ENCODE results near the gene UBAP1.
"Not testable (repeated sequence)": the region's sequence is repeated elsewhere in the genome, so short reads cannot be mapped to it uniquely, and the experiment has no call there.

The UBAP1 gene

DNA sequence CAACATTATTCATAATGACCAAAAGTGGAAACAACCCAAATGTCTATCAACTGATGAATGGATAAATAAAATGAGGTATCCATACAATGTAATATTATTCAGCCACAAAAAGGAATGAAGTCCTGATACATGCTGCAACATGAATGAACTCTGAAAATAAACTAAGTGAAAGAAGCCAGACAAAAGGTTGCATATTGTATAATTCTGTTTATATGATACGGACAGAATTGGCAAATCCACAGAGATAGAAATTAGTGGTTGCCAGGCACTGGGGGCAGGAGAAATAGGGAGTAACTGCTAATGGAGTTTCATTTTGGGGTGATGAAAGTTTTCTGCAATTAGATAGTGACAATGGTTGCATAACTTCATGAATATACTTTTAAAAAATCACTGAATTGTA lies 103.3 kb downstream of the UBAP1 start:
- no peak for FAIRE-seq
- DNase-seq (ENCODE audit: insufficient read length, low spot score), result no peak
- TF ChIP-seq POLR2A (IDR thresholded peaks at IDR 0.05; ENCODE audit: low read depth, low read length), result no peak

DNA sequence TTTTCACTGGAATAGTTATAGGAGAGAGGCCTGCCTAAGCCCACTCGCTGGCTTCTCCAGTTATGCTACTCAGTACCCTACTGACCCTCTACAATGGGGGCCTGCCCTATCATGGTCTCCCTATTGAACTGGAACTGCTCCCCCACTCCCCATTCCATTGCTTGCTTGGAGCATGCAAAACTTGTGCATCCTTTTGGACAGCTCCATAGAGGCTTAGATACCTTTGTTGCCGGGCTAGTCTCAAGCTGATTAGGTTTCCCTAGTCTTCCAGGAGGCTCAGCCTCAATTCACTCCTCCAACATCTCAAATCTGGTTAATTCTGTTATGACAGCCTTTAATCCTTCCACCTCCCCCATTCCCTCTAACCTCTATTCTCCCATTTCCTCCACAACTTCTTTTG lies 110.3 kb downstream of the UBAP1 start:
- no peak for FAIRE-seq
- no peak for DNase-seq (ENCODE audit: insufficient read length, low spot score)
- no peak for TF ChIP-seq POLR2A (IDR thresholded peaks at IDR 0.05; ENCODE audit: low read depth, low read length)

DNA sequence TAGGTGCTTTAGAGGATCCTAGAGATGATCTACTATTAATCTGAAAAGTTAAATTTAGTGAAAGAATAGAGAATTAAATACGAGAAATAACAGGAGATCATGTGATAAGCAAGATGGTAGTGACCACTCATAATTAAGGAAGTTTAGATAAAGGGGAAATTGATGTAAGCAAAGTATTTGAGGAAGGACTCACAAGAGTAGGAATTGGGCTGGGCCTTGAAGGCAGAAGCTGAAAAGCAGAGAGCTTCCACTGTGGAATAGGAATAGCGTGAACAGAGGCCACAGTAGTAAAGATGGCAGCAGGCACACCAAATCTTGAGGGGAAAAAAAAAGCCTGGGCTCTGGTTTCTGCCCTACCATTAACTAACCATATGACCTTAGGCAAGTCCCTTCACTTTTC lies 112.2 kb downstream of the UBAP1 start:
- FAIRE-seq (no peak), DNase-seq (ENCODE audit: insufficient read length, low spot score) (no peak)
- TF ChIP-seq POLR2A (IDR thresholded peaks at IDR 0.05; ENCODE audit: low read depth, low read length), result no peak

DNA sequence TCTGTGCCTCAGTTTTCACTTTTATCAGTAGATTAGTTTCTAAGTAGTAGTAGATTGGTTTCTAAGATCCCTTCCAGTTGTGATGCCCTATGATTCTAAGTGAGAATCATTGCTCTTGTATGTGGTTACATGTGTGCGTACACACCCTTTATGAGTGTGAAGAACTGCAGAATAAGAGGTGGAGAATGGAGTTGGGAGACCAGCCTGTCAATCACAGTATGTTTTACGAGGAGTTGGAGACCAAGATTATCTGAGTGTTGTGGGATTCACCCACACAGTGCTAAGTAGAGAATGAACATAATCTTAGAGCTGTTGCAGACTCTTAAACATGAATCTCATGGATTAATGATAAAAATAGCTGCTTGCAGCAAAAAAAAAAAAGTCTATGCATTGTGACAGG lies 112.6 kb downstream of the UBAP1 start:
- TF ChIP-seq POLR2A (IDR thresholded peaks at IDR 0.05; ENCODE audit: low read depth, low read length), result no peak
- FAIRE-seq, result no peak
- DNase-seq (ENCODE audit: insufficient read length, low spot score), result no peak

DNA sequence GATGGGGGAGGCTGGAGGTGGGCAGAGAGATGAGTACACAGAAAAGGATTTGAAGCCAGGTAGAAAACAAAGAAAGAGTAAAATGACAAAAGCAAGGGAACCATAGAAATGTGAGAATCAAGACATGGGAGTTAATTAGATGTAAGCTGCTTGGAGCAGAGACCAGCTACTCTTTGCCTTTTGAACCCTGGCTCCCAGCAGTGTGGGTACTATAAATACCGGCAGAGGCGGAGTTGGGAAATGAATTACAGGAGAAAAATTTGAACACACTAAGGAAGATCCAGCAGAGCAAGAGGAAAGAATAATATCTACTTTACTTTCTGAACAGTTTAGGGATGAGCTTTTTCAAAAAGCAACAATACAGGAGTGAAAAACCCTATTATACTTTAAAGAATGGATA lies 113.7 kb downstream of the UBAP1 start:
- DNase-seq (ENCODE audit: insufficient read length, low spot score) (no peak), FAIRE-seq (no peak)
- TF ChIP-seq POLR2A (IDR thresholded peaks at IDR 0.05; ENCODE audit: low read depth, low read length), result no peak

DNA sequence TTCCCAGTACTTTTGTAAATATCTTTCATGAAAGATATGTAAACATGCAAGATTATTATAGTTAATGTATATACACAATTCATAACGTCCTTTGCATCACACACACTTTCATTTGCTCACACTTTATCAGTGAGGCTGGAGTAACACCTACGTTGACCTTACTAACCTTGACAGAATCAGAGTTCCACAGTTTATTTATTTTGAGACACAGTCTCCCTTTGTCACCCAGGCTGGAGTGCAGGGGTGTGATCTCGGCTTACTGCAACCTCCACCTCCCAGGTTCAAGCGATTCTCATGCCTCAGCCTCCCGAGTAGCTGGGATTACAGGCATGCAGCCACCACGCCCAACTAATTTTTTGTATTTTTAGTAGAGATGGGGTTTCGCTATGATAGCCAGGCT lies 122.2 kb downstream of the UBAP1 start:
- DNase-seq (ENCODE audit: insufficient read length, low spot score); FAIRE-seq: not testable (repeated sequence)
